Dedifferentiated amniotic fluid mesenchymal stem cell (primary cell): ENCODE measurements around the gene VPS41.
"Not testable (repeated sequence)": the region's sequence is repeated elsewhere in the genome, so short reads cannot be mapped to it uniquely, and the experiment has no call there.

ENCODE experiments used
- DNase-seq: peaks from one replicate; pipeline ENCODE4 v3.0.0-alpha.2; 2016; ENCODE audit errors: extremely low spot score

The VPS41 gene

GRCh38 chr7:38908759-38909335 is at the start of gene VPS41:
Gene VPS41 (minus strand): TSS chr7:38909191. CDS start chr7:38909174, 17 bp downstream.
- peak; percentile 64 for DNase-seq

GRCh38 chr7:38955892-38956291 is 46.9 kb upstream of the VPS41 start:
- no peak for DNase-seq

GRCh38 chr7:38953971-38954370 is 45.0 kb upstream of the VPS41 start:
- DNase-seq, result no peak

GRCh38 chr7:38953227-38953626 is 44.2 kb upstream of the VPS41 start:
- no peak for DNase-seq

- DNase-seq, result no peak
Observed at GRCh38 chr7:38951213-38951612, 42.2 kb upstream of the VPS41 start.

- no peak for DNase-seq
Observed at GRCh38 chr7:38950309-38950708, 41.3 kb upstream of the VPS41 start.

- not testable (repeated sequence) for DNase-seq
Observed at GRCh38 chr7:38947541-38947940, 38.5 kb upstream of the VPS41 start.

GRCh38 chr7:38942431-38943051 is 33.5 kb upstream of the VPS41 start:
- no peak for DNase-seq

- DNase-seq, result no peak
Observed at GRCh38 chr7:38940774-38941173, 31.8 kb upstream of the VPS41 start.

- DNase-seq, result no peak
Observed at GRCh38 chr7:38938589-38938988, 29.6 kb upstream of the VPS41 start.

- DNase-seq, result no peak
Observed at GRCh38 chr7:38938001-38938485, 29.1 kb upstream of the VPS41 start.

GRCh38 chr7:38936641-38937040 is 27.6 kb upstream of the VPS41 start:
- DNase-seq, result no peak

- no peak for DNase-seq
Observed at GRCh38 chr7:38934536-38934935, 25.5 kb upstream of the VPS41 start.

GRCh38 chr7:38934051-38934450 is 25.1 kb upstream of the VPS41 start:
- no peak for DNase-seq

- peak; percentile 53 for DNase-seq
Observed at GRCh38 chr7:38932509-38933168, 23.6 kb upstream of the VPS41 start.

GRCh38 chr7:38929460-38930171 is 20.6 kb upstream of the VPS41 start:
- DNase-seq, result no peak

- no peak for DNase-seq
Observed at GRCh38 chr7:38928506-38928905, 19.5 kb upstream of the VPS41 start.

- no peak for DNase-seq
Observed at GRCh38 chr7:38927751-38928150, 18.8 kb upstream of the VPS41 start.

- no peak for DNase-seq
Observed at GRCh38 chr7:38920731-38921130, 11.7 kb upstream of the VPS41 start.

GRCh38 chr7:38916396-38916795 is 7.4 kb upstream of the VPS41 start:
- DNase-seq, result no peak

- DNase-seq, result no peak
Observed at GRCh38 chr7:38909870-38910269, 879 bp upstream of the VPS41 start.

GRCh38 chr7:38907766-38908165 is 1.2 kb downstream of the VPS41 start:
- DNase-seq, result no peak

GRCh38 chr7:38907066-38907465 is 1.9 kb downstream of the VPS41 start:
- DNase-seq, result no peak
